ENCODE data around the gene UAP1L1. TPM values are rescaled to one million over a fixed set of nuclear protein-coding genes. Genes with fewer than 3 reads are reported as not detected.

The UAP1L1 gene
- total and polyA plus RNA-seq, 9 of the 15 experiments (the other 6 are each of a cell fraction or from before 2014, with no cell fraction given) = 0.20 to 8.6 (median 3.7) TPM

GRCh38 chr9:137034039-137034708 is 43.1 kb upstream of the UAP1L1 start:
- H3K79me2 ChIP-seq (ENCODE audit: control insufficient read depth, insufficient read depth, low read length) = no peaks in the 10 kb centered on the region
- DNase-seq (ENCODE audit: extremely low read depth in 1 of 4, low spot score in 3 of 4) = no peak
- no peak overlapping the region for H2AFZ ChIP-seq (ENCODE audit: low read depth, low read length)
- H3K4me3 ChIP-seq = no peak overlapping the region
- no peak for ATAC-seq
- no peak overlapping the region for H3K27ac ChIP-seq (ENCODE audit: extremely low read depth, low read depth, low read length)
- FAIRE-seq = no peak
- no peak overlapping the region for H3K4me2 ChIP-seq (ENCODE audit: insufficient read depth, low read length)
- H3K9ac ChIP-seq (ENCODE audit: insufficient read depth in 1 of 2, low read depth in 2 of 2, low read length in 2 of 2) = peak overlapping the region in 1 of 2 experiments; percentile 45; a peak in 1 of 4 replicates
- 11% methylated on average over 8 of the region's 15 CpGs for WGBS (ENCODE audit: insufficient coverage, low coverage, missing lambda C conversion rate)
- intact Hi-C loops (cut with micrococcal nuclease) (loop anchor here (2.0 kb wide), 2 partner anchors 59 to 191 kb away; partner anchors contain the start of gene AJM1), in situ Hi-C loops (cut with MboI) (no loop called here)
- ChIA-PET CTCF (ENCODE audit: low intra/inter-chr PET ratio) (interaction anchor here (2.2 to 3.7 kb wide), 2 partner anchors 86 to 247 kb away, joined by 10 to 47 read pairs; no protein-coding TSS in a partner anchor), POLR2A (interaction anchor here (0.6 to 1.8 kb wide), 6 partner anchors 8 to 527 kb away, joined by 3 to 8 read pairs (median 4); no protein-coding TSS in a partner anchor)
- no peaks in the 10 kb centered on the region for H3K9me1 ChIP-seq (ENCODE audit: control insufficient read depth, insufficient read depth, low read length)
- BruUV-seq (replicated peaks) = no TSS peak
- no peaks in the 10 kb centered on the region for H3K36me3 ChIP-seq (ENCODE audit: control insufficient read depth, insufficient read depth, low read length)
- H3K27me3 ChIP-seq (ENCODE audit: control insufficient read depth in 2 of 2, insufficient read depth in 2 of 2, low read length in 2 of 2) = peaks cover 0 to 6% of the 10 kb centered on the region in 2 experiments; a peak in 1 of 5 replicates
- no peaks in the 10 kb centered on the region for H4K20me1 ChIP-seq (replicated peaks; ENCODE audit: control insufficient read depth, insufficient read depth, low read length)
- H3K4me1 ChIP-seq (replicated peaks in 1 of 2; ENCODE audit: control insufficient read depth in 2 of 2, insufficient read depth in 2 of 2, low read length in 2 of 2) = peaks cover under 1 to 72% of the 10 kb centered on the region in 2 experiments; a peak in 4 of 5 replicates
- no peaks in the 10 kb centered on the region for H3K9me3 ChIP-seq (replicated peaks; ENCODE audit: control insufficient read depth, insufficient read depth, low read depth, low read length)
- TF ChIP-seq PCBP1 (IDR thresholded peaks at IDR 0.05; ENCODE audit: low read depth, low read length, poor library complexity, severe bottlenecking) (peak; percentile 59), CAMTA2 (CRISPR knock-in tag; conservative IDR thresholded peaks at IDR 0.05) (no peak)

Data from K562 (cell line).